Parathyroid adenoma (tissue), 2 donors: ENCODE results near the gene RMDN3.

Experiments
- H2AFZ ChIP-seq: fragments of 300-600 bp; sonication (generic); one replicate; pipeline ENCODE4 v1.7.0; 2017; ENCODE audit warnings: antibody characterized with exemption, mild to moderate bottlenecking
- H3K27ac ChIP-seq: fragments of 300-600 bp; sonication (generic); one replicate; pipeline ENCODE4 v1.7.0; 2017
- H3K27me3 ChIP-seq: fragments of 300-600 bp; sonication (generic); one replicate; pipeline ENCODE4 v1.7.0; 2017; ENCODE audit warnings: low read length; ENCODE audit not compliant: control insufficient read depth, insufficient read depth
- H3K36me3 ChIP-seq: fragments of 300-600 bp; sonication (generic); one replicate; pipeline ENCODE4 v1.7.0; 2017; ENCODE audit warnings: low read length; ENCODE audit not compliant: control insufficient read depth, insufficient read depth
- H3K4me1 ChIP-seq: fragments of 300-600 bp; sonication (generic); one replicate; pipeline ENCODE4 v1.7.0; 2017; ENCODE audit warnings: control low read depth
- H3K4me2 ChIP-seq: fragments of 300-600 bp; sonication (generic); one replicate; pipeline ENCODE4 v1.7.0; 2017; ENCODE audit warnings: low read length
- H3K4me3 ChIP-seq: fragments of 300-600 bp; sonication (generic); one replicate; pipeline ENCODE4 v1.7.0; 2017; ENCODE audit warnings: low read depth, low read length
- H3K79me2 ChIP-seq: fragments of 300-600 bp; sonication (generic); one replicate; pipeline ENCODE4 v1.7.0; 2017; ENCODE audit warnings: control low read depth
- H3K9ac ChIP-seq: fragments of 300-600 bp; sonication (generic); one replicate; pipeline ENCODE4 v1.7.0; 2017; ENCODE audit warnings: mild to moderate bottlenecking
- H3K9me3 ChIP-seq: fragments of 300-600 bp; sonication (generic); one replicate; pipeline ENCODE4 v1.7.0; 2017; ENCODE audit warnings: low read length; ENCODE audit not compliant: control insufficient read depth
- TF ChIP-seq, protein P1 (sequence below): fragments of 300-600 bp; sonication (generic); IDR thresholded peaks from one replicate; pipeline ENCODE4 v1.7.0; 2017; ENCODE audit warnings: antibody characterized with exemption, mild to moderate bottlenecking
- donor health status: primary hyperparathyroidism.

The RMDN3 gene

DNA sequence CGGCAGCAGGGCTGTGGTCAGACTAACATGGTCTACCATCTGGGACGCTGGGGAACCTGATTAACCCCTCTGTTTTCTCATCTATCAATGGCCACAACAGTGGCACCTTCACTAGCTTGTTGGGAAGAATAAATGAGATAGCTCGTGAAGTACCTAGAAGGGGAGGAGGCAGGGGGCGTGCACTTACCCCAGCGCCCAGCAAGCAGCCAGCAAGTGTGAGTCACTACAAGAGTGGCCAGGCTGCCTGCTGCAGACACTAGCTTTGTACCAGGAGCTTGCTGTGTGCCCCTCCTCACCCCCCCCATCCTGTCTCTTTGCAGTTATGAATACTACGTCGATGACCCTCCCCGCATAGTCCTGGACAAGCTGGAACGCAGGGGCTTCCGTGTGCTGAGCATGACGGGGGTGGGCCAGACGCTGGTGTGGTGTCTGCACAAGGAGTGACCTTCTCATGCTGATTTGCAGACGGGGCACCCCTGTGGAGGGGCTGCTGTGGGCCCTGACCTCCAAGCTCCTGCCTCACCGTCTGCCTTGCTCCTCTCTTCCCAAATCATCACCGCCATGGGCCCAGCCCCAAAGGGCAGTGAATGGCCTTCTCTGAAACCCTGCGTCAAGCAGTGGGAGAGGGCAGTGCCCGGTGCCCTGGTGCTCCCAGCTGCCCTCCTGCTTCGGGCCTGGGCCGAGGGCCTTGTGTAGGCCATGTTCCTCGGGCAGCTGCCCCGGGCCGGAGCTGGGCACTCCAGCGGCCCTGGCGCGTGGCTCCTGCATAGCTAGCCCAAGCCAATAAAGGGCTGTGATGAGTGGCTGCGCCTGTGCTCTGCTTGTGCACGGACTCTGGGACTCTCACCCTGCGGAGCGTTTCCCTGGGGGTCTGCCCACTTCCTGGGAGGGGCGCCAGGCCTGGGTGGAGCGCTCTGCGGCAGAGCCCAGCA, 12.1 kb upstream of the RMDN3 start:
- no peak overlapping the region for H2AFZ ChIP-seq
- no peaks in the 10 kb centered on the region for H3K27me3 ChIP-seq
- H3K27ac ChIP-seq = no peak overlapping the region
- H3K36me3 ChIP-seq = no peaks in the 10 kb centered on the region
- H3K4me2 ChIP-seq = no peak overlapping the region
- H3K9ac ChIP-seq = no peak overlapping the region
- TF ChIP-seq, protein P1, sequence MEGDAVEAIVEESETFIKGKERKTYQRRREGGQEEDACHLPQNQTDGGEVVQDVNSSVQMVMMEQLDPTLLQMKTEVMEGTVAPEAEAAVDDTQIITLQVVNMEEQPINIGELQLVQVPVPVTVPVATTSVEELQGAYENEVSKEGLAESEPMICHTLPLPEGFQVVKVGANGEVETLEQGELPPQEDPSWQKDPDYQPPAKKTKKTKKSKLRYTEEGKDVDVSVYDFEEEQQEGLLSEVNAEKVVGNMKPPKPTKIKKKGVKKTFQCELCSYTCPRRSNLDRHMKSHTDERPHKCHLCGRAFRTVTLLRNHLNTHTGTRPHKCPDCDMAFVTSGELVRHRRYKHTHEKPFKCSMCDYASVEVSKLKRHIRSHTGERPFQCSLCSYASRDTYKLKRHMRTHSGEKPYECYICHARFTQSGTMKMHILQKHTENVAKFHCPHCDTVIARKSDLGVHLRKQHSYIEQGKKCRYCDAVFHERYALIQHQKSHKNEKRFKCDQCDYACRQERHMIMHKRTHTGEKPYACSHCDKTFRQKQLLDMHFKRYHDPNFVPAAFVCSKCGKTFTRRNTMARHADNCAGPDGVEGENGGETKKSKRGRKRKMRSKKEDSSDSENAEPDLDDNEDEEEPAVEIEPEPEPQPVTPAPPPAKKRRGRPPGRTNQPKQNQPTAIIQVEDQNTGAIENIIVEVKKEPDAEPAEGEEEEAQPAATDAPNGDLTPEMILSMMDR = no peak
- H3K4me3 ChIP-seq = no peak overlapping the region
- no peaks in the 10 kb centered on the region for H3K79me2 ChIP-seq
- no peaks in the 10 kb centered on the region for H3K9me3 ChIP-seq
- H3K4me1 ChIP-seq = peaks cover 3% of the 10 kb centered on the region

DNA sequence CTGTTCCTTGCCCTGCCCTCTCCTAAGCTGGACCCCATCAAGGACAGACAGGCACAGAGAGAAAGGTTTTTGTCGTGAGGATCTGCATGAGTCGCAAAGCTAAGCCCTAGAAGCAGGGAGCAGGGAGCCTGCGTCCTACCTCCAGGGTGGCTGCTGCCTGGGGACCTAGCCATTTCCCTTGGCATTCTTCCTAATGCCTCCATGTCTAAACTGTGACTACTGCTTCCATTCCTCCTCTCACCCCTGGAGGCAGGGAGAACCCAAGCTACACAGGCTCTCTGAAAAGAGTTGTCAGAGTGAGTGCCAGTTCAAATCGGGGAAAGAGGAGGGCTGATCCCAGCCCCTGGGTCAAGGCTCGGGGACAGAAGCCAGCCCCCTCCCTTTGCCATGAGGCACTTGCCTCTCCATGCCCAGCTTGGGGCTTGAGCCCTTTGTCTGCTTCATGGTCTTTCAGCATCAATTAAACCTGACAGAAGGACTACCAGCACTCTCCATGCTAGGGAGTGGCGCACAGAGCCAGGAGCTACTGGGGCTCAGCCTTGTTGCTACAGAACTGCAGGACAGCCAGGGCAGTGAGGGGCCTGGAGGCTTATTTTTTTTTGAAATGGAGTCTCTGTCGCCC, 11.3 kb upstream of the RMDN3 start:
- H3K4me1 ChIP-seq = peaks cover 3% of the 10 kb centered on the region
- no peak overlapping the region for H3K4me2 ChIP-seq
- H3K9ac ChIP-seq = no peak overlapping the region
- no peaks in the 10 kb centered on the region for H3K36me3 ChIP-seq
- no peaks in the 10 kb centered on the region for H3K9me3 ChIP-seq
- TF ChIP-seq, protein P1 = no peak
- no peak overlapping the region for H2AFZ ChIP-seq
- H3K4me3 ChIP-seq = no peak overlapping the region
- H3K27me3 ChIP-seq = no peaks in the 10 kb centered on the region
- H3K27ac ChIP-seq = no peak overlapping the region
- no peaks in the 10 kb centered on the region for H3K79me2 ChIP-seq

DNA sequence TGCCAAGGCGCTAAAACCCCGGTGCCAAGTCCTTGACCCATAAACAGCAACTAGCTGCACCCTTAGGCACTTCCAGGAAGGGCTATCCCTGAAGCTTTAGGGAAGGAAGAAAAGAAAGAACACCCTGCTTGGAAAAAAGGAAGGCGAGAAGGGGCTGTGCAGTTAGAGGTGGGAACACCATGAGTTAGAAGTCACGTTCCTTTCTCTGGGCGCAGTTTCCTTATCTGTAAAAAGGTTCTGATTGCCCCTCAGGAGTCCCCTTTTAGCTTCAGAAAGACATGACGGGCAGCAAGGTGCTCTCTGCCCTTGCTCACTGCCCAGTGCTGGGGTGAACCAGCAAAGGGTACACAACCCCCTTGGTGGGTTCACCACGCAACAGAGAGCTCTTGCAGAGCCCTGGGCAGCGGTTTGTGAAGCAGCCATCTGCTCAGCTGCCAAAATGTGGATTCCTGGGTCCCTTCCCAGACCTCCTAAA, 9.6 kb upstream of the RMDN3 start:
- Histone ChIP-seq H3K79me2 (no peaks in the 10 kb centered on the region), H3K36me3 (no peaks in the 10 kb centered on the region), H3K9me3 (no peaks in the 10 kb centered on the region), H3K4me3 (peak overlapping the region; percentile 46), H3K9ac (no peak overlapping the region), H3K4me2 (peak overlapping the region; percentile 76), H3K27ac (peak overlapping the region; percentile 56), H2AFZ (peak overlapping the region; percentile 85), H3K4me1 (peaks cover 3% of the 10 kb centered on the region), H3K27me3 (no peaks in the 10 kb centered on the region)
- TF ChIP-seq, protein P1 = no peak

DNA sequence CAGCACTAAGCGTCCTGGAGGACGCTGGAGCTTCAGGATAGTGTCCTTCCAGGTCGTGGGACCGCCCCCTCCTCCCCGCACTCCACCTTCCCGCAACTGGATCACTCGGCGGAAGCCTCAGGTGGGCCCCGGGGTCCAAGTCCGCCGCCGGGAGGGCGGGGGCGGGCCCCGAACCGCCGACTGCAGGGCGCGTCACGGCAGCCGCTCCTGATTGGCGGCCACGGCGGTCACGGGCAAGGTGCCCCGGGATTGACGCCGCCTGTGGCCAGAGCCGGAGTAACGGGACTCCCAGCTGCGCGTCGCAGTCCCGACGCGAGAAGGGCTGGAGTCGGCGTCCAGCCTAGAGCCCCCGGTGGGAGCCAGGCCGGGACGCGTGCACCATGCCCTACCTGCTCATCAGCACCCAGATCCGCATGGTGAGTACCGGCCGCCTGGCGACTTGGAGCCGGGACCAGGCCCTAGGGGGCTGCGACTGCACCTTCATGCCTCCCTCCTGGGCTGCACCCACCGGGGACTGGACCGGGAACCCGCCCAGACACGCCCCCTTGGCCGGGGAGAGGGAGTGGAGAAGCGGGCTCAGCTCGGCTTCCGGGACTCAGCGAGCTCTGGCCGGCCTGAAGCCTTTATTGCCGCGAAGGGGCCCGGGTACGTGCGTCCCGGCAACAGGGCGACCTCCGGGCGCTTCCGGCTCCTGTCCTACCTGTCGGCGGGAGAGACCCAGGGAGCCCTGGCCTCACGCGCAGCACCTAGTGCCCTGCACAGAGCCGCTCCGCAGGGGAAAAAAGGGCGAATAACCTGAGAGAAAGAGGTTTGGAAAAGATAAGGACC, 9.0 kb upstream of the RMDN3 start, which contains the start of gene GCHFR:
Gene GCHFR (plus strand): TSS at position 268 of the 828 bp plus-strand sequence. CDS start 113 bp downstream, at position 381.
- TF ChIP-seq, protein P1 = no peak
- Histone ChIP-seq H3K27ac (peak within 1 kb of the TSS; percentile 56), H3K4me1 (peaks cover 3% of the 10 kb centered on the region)

More for the DNA sequence above, 9.0 kb upstream of the RMDN3 start, which contains the start of gene GCHFR:
- Histone ChIP-seq H3K79me2 (no peaks in the 10 kb centered on the region), H3K4me3 (peak within 1 kb of the TSS; percentile 46), H3K4me2 (peak within 1 kb of the TSS; percentile 76), H3K36me3 (no peaks in the 10 kb centered on the region), H3K27me3 (no peaks in the 10 kb centered on the region), H3K9ac (no peak within 1 kb of the TSS), H2AFZ (peak within 1 kb of the TSS; percentile 85), H3K9me3 (no peaks in the 10 kb centered on the region)
